ENCODE results near the gene GRAP2. TPM values are rescaled to one million over a fixed set of nuclear protein-coding genes. Genes with fewer than 3 reads are reported as not detected.
A peak's percentile ranks its signal among the peaks of the same experiment; 100 is the strongest.

GRAP2 gene
- total and polyA plus RNA-seq, 2 of the 13 experiments (the other 11 are each of a cell fraction or from before 2014, with no cell fraction given) = 0.15 TPM; not detected in 1

DNA sequence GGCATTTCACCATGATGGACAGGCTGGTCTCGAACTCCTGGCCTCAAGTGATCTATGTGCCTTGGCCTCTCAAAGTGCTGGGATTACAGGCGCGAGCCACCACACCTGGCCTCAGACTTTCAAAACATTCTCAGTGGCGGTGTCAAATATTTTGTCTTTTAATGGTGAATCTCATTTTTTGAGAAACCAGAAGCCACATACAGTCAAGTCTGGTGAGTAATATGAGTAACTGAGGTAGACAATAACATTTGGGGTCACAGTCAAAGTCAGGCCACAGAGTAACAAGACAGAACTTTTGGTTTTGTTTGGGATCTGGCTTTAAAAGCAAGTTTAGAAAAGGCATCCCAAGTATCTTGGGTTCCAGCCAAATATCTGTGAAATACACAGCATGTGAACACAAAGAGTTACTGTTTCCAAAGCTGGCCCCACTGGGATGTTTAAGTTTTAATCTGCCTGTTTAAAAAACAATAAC is 53.7 kb downstream of the GRAP2 start:
- H2AFZ ChIP-seq (ENCODE audit: low read length) = no peak overlapping the region
- no peaks in the 10 kb centered on the region for H3K36me3 ChIP-seq (replicated peaks in 1 of 2; ENCODE audit: control insufficient read depth in 1 of 2, insufficient read depth in 2 of 2, low read length in 2 of 2)
- H3K4me2 ChIP-seq (ENCODE audit: low read depth, low read length) = no peak overlapping the region
- DNase-seq (ENCODE audit: low spot score) (peak; percentile 46), FAIRE-seq (no peak), ATAC-seq (no peak)
- no peaks in the 10 kb centered on the region for H4K20me1 ChIP-seq (ENCODE audit: insufficient read depth, low read length)
- intact Hi-C loops (cut with micrococcal nuclease; ENCODE audit: unreplicated experiment) (no loop called here), in situ Hi-C loops (cut with HindIII; ENCODE audit: extremely low pct_ligation_motif_present, low pct_unique_long_range_greater_than_20kb) (no loop called here)
- TF ChIP-seq SOX5 (CRISPR knock-in tag; IDR thresholded peaks at IDR 0.05; ENCODE audit: borderline replicate concordance) = peak; percentile 36; the same call in 1 of the 2 replicates
- TF ChIP-seq, protein P1, sequence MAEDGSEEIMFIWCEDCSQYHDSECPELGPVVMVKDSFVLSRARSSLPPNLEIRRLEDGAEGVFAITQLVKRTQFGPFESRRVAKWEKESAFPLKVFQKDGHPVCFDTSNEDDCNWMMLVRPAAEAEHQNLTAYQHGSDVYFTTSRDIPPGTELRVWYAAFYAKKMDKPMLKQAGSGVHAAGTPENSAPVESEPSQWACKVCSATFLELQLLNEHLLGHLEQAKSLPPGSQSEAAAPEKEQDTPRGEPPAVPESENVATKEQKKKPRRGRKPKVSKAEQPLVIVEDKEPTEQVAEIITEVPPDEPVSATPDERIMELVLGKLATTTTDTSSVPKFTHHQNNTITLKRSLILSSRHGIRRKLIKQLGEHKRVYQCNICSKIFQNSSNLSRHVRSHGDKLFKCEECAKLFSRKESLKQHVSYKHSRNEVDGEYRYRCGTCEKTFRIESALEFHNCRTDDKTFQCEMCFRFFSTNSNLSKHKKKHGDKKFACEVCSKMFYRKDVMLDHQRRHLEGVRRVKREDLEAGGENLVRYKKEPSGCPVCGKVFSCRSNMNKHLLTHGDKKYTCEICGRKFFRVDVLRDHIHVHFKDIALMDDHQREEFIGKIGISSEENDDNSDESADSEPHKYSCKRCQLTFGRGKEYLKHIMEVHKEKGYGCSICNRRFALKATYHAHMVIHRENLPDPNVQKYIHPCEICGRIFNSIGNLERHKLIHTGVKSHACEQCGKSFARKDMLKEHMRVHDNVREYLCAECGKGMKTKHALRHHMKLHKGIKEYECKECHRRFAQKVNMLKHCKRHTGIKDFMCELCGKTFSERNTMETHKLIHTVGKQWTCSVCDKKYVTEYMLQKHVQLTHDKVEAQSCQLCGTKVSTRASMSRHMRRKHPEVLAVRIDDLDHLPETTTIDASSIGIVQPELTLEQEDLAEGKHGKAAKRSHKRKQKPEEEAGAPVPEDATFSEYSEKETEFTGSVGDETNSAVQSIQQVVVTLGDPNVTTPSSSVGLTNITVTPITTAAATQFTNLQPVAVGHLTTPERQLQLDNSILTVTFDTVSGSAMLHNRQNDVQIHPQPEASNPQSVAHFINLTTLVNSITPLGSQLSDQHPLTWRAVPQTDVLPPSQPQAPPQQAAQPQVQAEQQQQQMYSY (CRISPR knock-in tag; IDR thresholded peaks at IDR 0.05) = no peak
- H3K27ac ChIP-seq (ENCODE audit: extremely low read length, insufficient read depth, low read length) = no peak overlapping the region
- peaks cover under 1 to 9% of the 10 kb centered on the region in 2 experiments; a peak in 2 of 5 replicates for H3K27me3 ChIP-seq (ENCODE audit: control insufficient read depth in 1 of 2, insufficient read depth in 2 of 2, low read length in 2 of 2)
- H3K79me2 ChIP-seq (ENCODE audit: insufficient read depth, low read length) = no peaks in the 10 kb centered on the region
- BruUV-seq (replicated peaks) = no TSS peak
- CTCF ChIA-PET (ENCODE audit: low intra/inter-chr PET ratio, low total read pairs) = no interaction called here
- no peak overlapping the region for H3K9ac ChIP-seq (ENCODE audit: insufficient read depth, low read depth, low read length)
- H3K4me3 ChIP-seq (replicated peaks in 1 of 3; ENCODE audit: insufficient read depth in 1 of 3, low read depth in 2 of 3, low read length in 3 of 3) = no peak overlapping the region
- H3K4me1 ChIP-seq (ENCODE audit: insufficient read depth, low read length) = peaks cover 11% of the 10 kb centered on the region; the same call in 1 of the 2 replicates
- POLR2A ChIA-PET = no interaction called here
- no peaks in the 10 kb centered on the region for H3K9me3 ChIP-seq (ENCODE audit: low read length)
- WGBS (ENCODE audit: low lambda C conversion rate) = 70% methylated on average over 4 of the region's 4 CpGs

DNA sequence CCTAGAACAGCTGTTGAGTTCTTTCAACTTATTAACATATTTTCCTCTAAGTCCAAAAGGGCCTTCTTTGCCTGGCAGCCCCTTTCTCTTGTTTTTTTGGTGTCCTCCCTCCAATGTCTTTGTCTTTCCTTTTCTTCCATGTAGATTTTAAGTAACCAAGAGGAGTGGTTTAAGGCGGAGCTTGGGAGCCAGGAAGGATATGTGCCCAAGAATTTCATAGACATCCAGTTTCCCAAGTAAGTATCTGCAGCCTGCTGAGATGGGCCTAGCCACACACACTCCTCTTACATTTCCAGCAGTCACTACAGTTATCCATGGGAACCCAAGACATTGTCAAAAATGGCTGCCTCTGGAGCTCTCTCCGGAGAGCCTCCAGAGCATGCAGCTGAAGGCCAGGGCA is 54.8 kb downstream of the GRAP2 start:
- no peak for ATAC-seq
- BruUV-seq (replicated peaks) = no TSS peak
- WGBS (ENCODE audit: low lambda C conversion rate) = 91% methylated on average over 2 of the region's 2 CpGs
- no peak for DNase-seq (ENCODE audit: low spot score)
- Histone ChIP-seq H3K79me2 (ENCODE audit: insufficient read depth, low read length) (no peaks in the 10 kb centered on the region), H3K4me1 (ENCODE audit: insufficient read depth, low read length) (peaks cover 11% of the 10 kb centered on the region; the same call in 1 of the 2 replicates), H4K20me1 (ENCODE audit: insufficient read depth, low read length) (no peaks in the 10 kb centered on the region), H3K4me2 (ENCODE audit: low read depth, low read length) (no peak overlapping the region), H2AFZ (ENCODE audit: low read length) (no peak overlapping the region), H3K27me3 (ENCODE audit: control insufficient read depth in 1 of 2, insufficient read depth in 2 of 2, low read length in 2 of 2) (peaks cover 3 to 16% of the 10 kb centered on the region in 2 experiments; a peak in 3 of 5 replicates), H3K4me3 (replicated peaks in 1 of 3; ENCODE audit: insufficient read depth in 1 of 3, low read depth in 2 of 3, low read length in 3 of 3) (no peak overlapping the region), H3K36me3 (replicated peaks in 1 of 2; ENCODE audit: control insufficient read depth in 1 of 2, insufficient read depth in 2 of 2, low read length in 2 of 2) (no peaks in the 10 kb centered on the region), H3K9me3 (ENCODE audit: low read length) (no peaks in the 10 kb centered on the region), H3K9ac (ENCODE audit: insufficient read depth, low read depth, low read length) (no peak overlapping the region), H3K27ac (ENCODE audit: extremely low read length, insufficient read depth, low read length) (no peak overlapping the region)
- intact Hi-C loops (cut with micrococcal nuclease; ENCODE audit: unreplicated experiment) (no loop called here), in situ Hi-C loops (cut with HindIII; ENCODE audit: extremely low pct_ligation_motif_present, low pct_unique_long_range_greater_than_20kb) (no loop called here)
- FAIRE-seq = no peak
- POLR2A ChIA-PET = no interaction called here
- CTCF ChIA-PET (ENCODE audit: low intra/inter-chr PET ratio, low total read pairs) = no interaction called here
- TF ChIP-seq, protein P2, sequence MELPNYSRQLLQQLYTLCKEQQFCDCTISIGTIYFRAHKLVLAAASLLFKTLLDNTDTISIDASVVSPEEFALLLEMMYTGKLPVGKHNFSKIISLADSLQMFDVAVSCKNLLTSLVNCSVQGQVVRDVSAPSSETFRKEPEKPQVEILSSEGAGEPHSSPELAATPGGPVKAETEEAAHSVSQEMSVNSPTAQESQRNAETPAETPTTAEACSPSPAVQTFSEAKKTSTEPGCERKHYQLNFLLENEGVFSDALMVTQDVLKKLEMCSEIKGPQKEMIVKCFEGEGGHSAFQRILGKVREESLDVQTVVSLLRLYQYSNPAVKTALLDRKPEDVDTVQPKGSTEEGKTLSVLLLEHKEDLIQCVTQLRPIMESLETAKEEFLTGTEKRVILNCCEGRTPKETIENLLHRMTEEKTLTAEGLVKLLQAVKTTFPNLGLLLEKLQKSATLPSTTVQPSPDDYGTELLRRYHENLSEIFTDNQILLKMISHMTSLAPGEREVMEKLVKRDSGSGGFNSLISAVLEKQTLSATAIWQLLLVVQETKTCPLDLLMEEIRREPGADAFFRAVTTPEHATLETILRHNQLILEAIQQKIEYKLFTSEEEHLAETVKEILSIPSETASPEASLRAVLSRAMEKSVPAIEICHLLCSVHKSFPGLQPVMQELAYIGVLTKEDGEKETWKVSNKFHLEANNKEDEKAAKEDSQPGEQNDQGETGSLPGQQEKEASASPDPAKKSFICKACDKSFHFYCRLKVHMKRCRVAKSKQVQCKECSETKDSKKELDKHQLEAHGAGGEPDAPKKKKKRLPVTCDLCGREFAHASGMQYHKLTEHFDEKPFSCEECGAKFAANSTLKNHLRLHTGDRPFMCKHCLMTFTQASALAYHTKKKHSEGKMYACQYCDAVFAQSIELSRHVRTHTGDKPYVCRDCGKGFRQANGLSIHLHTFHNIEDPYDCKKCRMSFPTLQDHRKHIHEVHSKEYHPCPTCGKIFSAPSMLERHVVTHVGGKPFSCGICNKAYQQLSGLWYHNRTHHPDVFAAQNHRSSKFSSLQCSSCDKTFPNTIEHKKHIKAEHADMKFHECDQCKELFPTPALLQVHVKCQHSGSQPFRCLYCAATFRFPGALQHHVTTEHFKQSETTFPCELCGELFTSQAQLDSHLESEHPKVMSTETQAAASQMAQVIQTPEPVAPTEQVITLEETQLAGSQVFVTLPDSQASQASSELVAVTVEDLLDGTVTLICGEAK (IDR thresholded peaks at IDR 0.05) = no peak
- TF ChIP-seq, protein P2 (CRISPR knock-in tag; IDR thresholded peaks at IDR 0.05) = no peak
- TF ChIP-seq ZNF891 (CRISPR knock-in tag; IDR thresholded peaks at IDR 0.05) = no peak

Measured in HepG2 (cell line).